Duodenal mucosa (tissue), 2 donors: ENCODE measurements around the gene CHD9.

Source experiments
- H3K27ac ChIP-seq: one replicate; pipeline ENCODE4 v1.7.0; 2013; ENCODE audit warnings: low read depth, low read length
- H3K27me3 ChIP-seq, 2 donors: one replicate each; pipeline ENCODE4 v1.7.0; 2013; ENCODE audit warnings: low read length in 2 of 2, control low read depth in 1 of 2; ENCODE audit not compliant: insufficient read depth in 2 of 2, control insufficient read depth in 1 of 2
- H3K36me3 ChIP-seq, 2 donors: one replicate each; pipeline ENCODE4 v1.7.0; 2013; ENCODE audit warnings: low read length in 2 of 2, control low read depth in 1 of 2; ENCODE audit not compliant: insufficient read depth in 2 of 2, control insufficient read depth in 1 of 2
- H3K4me1 ChIP-seq, 2 donors: one replicate each; pipeline ENCODE4 v1.7.0; 2013; ENCODE audit warnings: low read length in 2 of 2, control low read depth in 1 of 2; ENCODE audit not compliant: insufficient read depth in 2 of 2, control insufficient read depth in 1 of 2
- H3K4me3 ChIP-seq, 2 donors: one replicate each; pipeline ENCODE4 v1.7.0; 2013; ENCODE audit warnings: low read length in 2 of 2, low read depth in 1 of 2
- H3K9ac ChIP-seq, 2 donors: one replicate each; pipeline ENCODE4 v1.7.0; 2013; ENCODE audit warnings: low read length in 2 of 2, low read depth in 1 of 2
- H3K9me3 ChIP-seq, 2 donors: one replicate each; pipeline ENCODE4 v1.7.0; 2013; ENCODE audit warnings: low read length in 2 of 2, control low read depth in 1 of 2; ENCODE audit not compliant: control insufficient read depth in 1 of 2

Gene CHD9

GRCh38 chr16:53084141-53084541, 29.4 kb downstream of the CHD9 start:
- no peaks in the 10 kb centered on the region for H3K27me3 ChIP-seq
- H3K9ac ChIP-seq, result no peak overlapping the region
- no peaks in the 10 kb centered on the region for H3K36me3 ChIP-seq
- H3K4me1 ChIP-seq, result peaks cover 11 to 33% of the 10 kb centered on the region in 2 donors
- H3K9me3 ChIP-seq, result no peaks in the 10 kb centered on the region
- no peak overlapping the region for H3K4me3 ChIP-seq
- no peak overlapping the region for H3K27ac ChIP-seq

- Histone ChIP-seq H3K9ac (peak overlapping the region in 1 of 2 donors; percentile 10), H3K4me3 (no peak overlapping the region), H3K4me1 (peaks cover 18 to 40% of the 10 kb centered on the region in 2 donors), H3K27me3 (no peaks in the 10 kb centered on the region), H3K27ac (no peak overlapping the region), H3K9me3 (no peaks in the 10 kb centered on the region), H3K36me3 (no peaks in the 10 kb centered on the region)
Observed at GRCh38 chr16:53084746-53085334, 30.0 kb downstream of the CHD9 start.

- Histone ChIP-seq H3K9ac (peak overlapping the region in 1 of 2 donors; percentile 10), H3K27ac (no peak overlapping the region)
Observed at GRCh38 chr16:53085369-53085843, 30.6 kb downstream of the CHD9 start.

GRCh38 chr16:53085931-53086421, 31.2 kb downstream of the CHD9 start:
- Histone ChIP-seq H3K27ac (no peak overlapping the region), H3K36me3 (no peaks in the 10 kb centered on the region), H3K27me3 (no peaks in the 10 kb centered on the region), H3K4me1 (peaks cover 30 to 51% of the 10 kb centered on the region in 2 donors), H3K9me3 (no peaks in the 10 kb centered on the region), H3K9ac (no peak overlapping the region), H3K4me3 (no peak overlapping the region)

More at GRCh38 chr16:53085369-53085843, 30.6 kb downstream of the CHD9 start:
- Histone ChIP-seq H3K36me3 (no peaks in the 10 kb centered on the region), H3K27me3 (no peaks in the 10 kb centered on the region), H3K9me3 (no peaks in the 10 kb centered on the region), H3K4me3 (no peak overlapping the region), H3K4me1 (peaks cover 24 to 46% of the 10 kb centered on the region in 2 donors)

- H3K4me1 ChIP-seq, result peaks cover 41 to 56% of the 10 kb centered on the region in 2 donors
Observed at GRCh38 chr16:53087101-53087500, 32.3 kb downstream of the CHD9 start.

GRCh38 chr16:53089434-53090285, 34.9 kb downstream of the CHD9 start:
- Histone ChIP-seq H3K36me3 (no peaks in the 10 kb centered on the region), H3K4me1 (peaks cover 57 to 64% of the 10 kb centered on the region in 2 donors), H3K27ac (no peak overlapping the region), H3K27me3 (no peaks in the 10 kb centered on the region), H3K9ac (no peak overlapping the region), H3K4me3 (no peak overlapping the region), H3K9me3 (no peaks in the 10 kb centered on the region)

More at GRCh38 chr16:53087101-53087500, 32.3 kb downstream of the CHD9 start:
- Histone ChIP-seq H3K27ac (no peak overlapping the region), H3K4me3 (no peak overlapping the region), H3K27me3 (no peaks in the 10 kb centered on the region), H3K9ac (no peak overlapping the region), H3K9me3 (no peaks in the 10 kb centered on the region), H3K36me3 (no peaks in the 10 kb centered on the region)

- peaks cover 57 to 58% of the 10 kb centered on the region in 2 donors for H3K4me1 ChIP-seq
- no peaks in the 10 kb centered on the region for H3K27me3 ChIP-seq
- H3K4me3 ChIP-seq, result no peak overlapping the region
- no peaks in the 10 kb centered on the region for H3K9me3 ChIP-seq
- no peaks in the 10 kb centered on the region for H3K36me3 ChIP-seq
- no peak overlapping the region for H3K9ac ChIP-seq
- H3K27ac ChIP-seq, result peak overlapping the region; percentile 47
Observed at GRCh38 chr16:53090286-53090590, 35.4 kb downstream of the CHD9 start.

GRCh38 chr16:53090591-53091411, 36.0 kb downstream of the CHD9 start:
- Histone ChIP-seq H3K27ac (peak overlapping the region; percentile 65), H3K9ac (no peak overlapping the region), H3K4me1 (peaks cover 51 to 53% of the 10 kb centered on the region in 2 donors), H3K9me3 (no peaks in the 10 kb centered on the region), H3K36me3 (no peaks in the 10 kb centered on the region), H3K4me3 (peak overlapping the region in 1 of 2 donors; percentile 41), H3K27me3 (no peaks in the 10 kb centered on the region)

GRCh38 chr16:53091466-53092211, 36.8 kb downstream of the CHD9 start:
- Histone ChIP-seq H3K4me3 (peak overlapping the region in 1 of 2 donors; percentile 41), H3K27me3 (no peaks in the 10 kb centered on the region), H3K4me1 (peaks cover 47 to 51% of the 10 kb centered on the region in 2 donors), H3K9ac (no peak overlapping the region), H3K36me3 (no peaks in the 10 kb centered on the region), H3K9me3 (no peaks in the 10 kb centered on the region), H3K27ac (peak overlapping the region; percentile 65)
